Activated CD8-positive, alpha-beta T cell treated with anti-CD3 and anti-CD28 coated beads for 36 hours (primary cell): ENCODE measurements around the gene MDH1B. TPM values are rescaled to one million over a fixed set of nuclear protein-coding genes. Genes with fewer than 3 reads are reported as not detected.

Source experiments
- ATAC-seq: fragments of 200-7000 bp; cut with Tn5 transposase; one replicate; pipeline ENCODE4 v1.10.0; 2021; ENCODE audit warnings: mild to moderate bottlenecking, moderate library complexity
- CTCF ChIA-PET: fragments of 350-600 bp; sonication (Branson Sonifier 250); formaldehyde crosslinking; loops from one replicate; lab custom pipeline; 2021; ENCODE audit warnings: antibody characterized with exemption; lab: Charles Lee
- POLR2A ChIA-PET: fragments of 350-600 bp; sonication (Branson Sonifier 250); formaldehyde crosslinking; loops from one replicate; lab custom pipeline; 2021; ENCODE audit warnings: antibody characterized with exemption; lab: Charles Lee
- DNase-seq: peaks from one replicate; pipeline ENCODE4 v3.0.0-alpha.2; 2020
- H3K27ac Mint-ChIP-seq: one replicate; pipeline ENCODE4 v1.8.0; 2021; ENCODE audit warnings: mild to moderate bottlenecking, mixed read lengths
- H3K27me3 Mint-ChIP-seq: one replicate; pipeline ENCODE4 v1.8.0; 2021; ENCODE audit warnings: mixed read lengths
- H3K36me3 Mint-ChIP-seq: one replicate; pipeline ENCODE4 v1.8.0; 2021; ENCODE audit warnings: low read depth, mixed read lengths
- H3K4me1 Mint-ChIP-seq: one replicate; pipeline ENCODE4 v1.8.0; 2021; ENCODE audit warnings: low read depth, mixed read lengths
- H3K4me3 Mint-ChIP-seq: one replicate; pipeline ENCODE4 v1.8.0; 2021; ENCODE audit warnings: mild to moderate bottlenecking, moderate library complexity, mixed read lengths
- H3K9me3 Mint-ChIP-seq: one replicate; pipeline ENCODE4 v1.8.0; 2021; ENCODE audit warnings: mixed read lengths
- intact Hi-C: fragments of 100-400 bp; cut with micrococcal nuclease; formaldehyde crosslinking; loops from one replicate; pipeline ENCODE4 v1.10.0; 2022
- total RNA-seq, 2 experiments: library from RNA; stranded (reverse); gene quantifications; one replicate each; pipeline ENCODE4 v1.2.3, GENCODE V29; 2021
- TF ChIP-seq, protein P1 (sequence below): fragments of 200-600 bp; IDR thresholded peaks from one replicate; pipeline ENCODE4 v1.8.0; 2022; ENCODE audit warnings: antibody characterized with exemption, mild to moderate bottlenecking

MDH1B gene
- total RNA-seq, 2 experiments from 2014 or later: 0.56 to 0.92 TPM

DNA sequence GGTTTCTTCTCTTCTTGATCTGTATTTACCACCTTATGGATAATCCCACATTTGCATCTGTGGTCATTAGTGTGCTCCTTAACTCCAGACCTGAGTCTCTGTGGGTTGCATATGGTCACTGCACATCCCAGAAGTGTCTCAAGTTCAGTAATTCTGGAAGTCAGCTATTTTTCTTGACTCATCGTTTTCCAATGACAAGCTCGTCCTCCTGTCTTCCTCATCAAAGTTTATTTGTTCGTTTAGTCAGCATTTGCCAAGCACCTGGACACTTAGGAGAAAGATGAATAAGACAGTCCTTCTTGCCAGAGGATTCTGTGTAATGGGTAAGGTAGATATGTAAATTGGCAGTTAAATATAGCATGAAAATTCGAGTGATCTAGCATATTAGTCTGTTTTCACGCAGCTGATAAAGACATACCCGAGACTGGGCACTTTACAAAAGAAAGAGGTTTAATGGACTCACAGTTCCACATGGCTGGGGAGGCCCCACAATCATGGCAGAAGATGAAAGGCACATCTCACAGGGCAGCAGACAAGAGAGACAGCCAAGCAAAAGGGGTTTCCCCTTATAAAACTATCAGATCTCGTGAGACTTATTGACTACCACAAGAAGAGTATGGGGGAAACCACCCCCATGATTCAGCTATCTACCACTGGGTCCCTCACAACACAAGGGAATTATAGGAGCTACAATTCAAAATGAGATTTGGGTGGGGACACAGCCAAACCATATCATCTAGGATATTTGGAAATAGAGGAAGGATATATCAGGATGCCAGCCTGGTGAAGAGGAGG lies 19.6 kb upstream of the MDH1B start:
- TF ChIP-seq, protein P1, sequence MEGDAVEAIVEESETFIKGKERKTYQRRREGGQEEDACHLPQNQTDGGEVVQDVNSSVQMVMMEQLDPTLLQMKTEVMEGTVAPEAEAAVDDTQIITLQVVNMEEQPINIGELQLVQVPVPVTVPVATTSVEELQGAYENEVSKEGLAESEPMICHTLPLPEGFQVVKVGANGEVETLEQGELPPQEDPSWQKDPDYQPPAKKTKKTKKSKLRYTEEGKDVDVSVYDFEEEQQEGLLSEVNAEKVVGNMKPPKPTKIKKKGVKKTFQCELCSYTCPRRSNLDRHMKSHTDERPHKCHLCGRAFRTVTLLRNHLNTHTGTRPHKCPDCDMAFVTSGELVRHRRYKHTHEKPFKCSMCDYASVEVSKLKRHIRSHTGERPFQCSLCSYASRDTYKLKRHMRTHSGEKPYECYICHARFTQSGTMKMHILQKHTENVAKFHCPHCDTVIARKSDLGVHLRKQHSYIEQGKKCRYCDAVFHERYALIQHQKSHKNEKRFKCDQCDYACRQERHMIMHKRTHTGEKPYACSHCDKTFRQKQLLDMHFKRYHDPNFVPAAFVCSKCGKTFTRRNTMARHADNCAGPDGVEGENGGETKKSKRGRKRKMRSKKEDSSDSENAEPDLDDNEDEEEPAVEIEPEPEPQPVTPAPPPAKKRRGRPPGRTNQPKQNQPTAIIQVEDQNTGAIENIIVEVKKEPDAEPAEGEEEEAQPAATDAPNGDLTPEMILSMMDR: no peak
- POLR2A ChIA-PET: interaction anchor here (1.4 to 1.9 kb wide), 2 partner anchors 10 to 16 kb away, joined by 3 to 6 read pairs; no protein-coding TSS in a partner anchor
- CTCF ChIA-PET: interaction anchor here (0.8 to 3.2 kb wide), 3 partner anchors 10 to 81 kb away, joined by 3 to 14 read pairs (median 3); partner anchors contain the start of genes FASTKD2 and MDH1B
- no peaks in the 10 kb centered on the region for H3K27me3 Mint-ChIP-seq
- H3K4me1 Mint-ChIP-seq: peaks cover 21% of the 10 kb centered on the region
- peaks cover 65% of the 10 kb centered on the region for H3K36me3 Mint-ChIP-seq
- DNase-seq: peak; percentile 28
- no peak overlapping the region for H3K4me3 Mint-ChIP-seq
- H3K27ac Mint-ChIP-seq: peak overlapping the region; percentile 61
- peaks cover 11% of the 10 kb centered on the region for H3K9me3 Mint-ChIP-seq
- intact Hi-C loops: loop anchor here (5.0 kb wide), 1 partner anchor 87 kb away; no protein-coding TSS in a partner anchor
- peak; percentile 61 for ATAC-seq

DNA sequence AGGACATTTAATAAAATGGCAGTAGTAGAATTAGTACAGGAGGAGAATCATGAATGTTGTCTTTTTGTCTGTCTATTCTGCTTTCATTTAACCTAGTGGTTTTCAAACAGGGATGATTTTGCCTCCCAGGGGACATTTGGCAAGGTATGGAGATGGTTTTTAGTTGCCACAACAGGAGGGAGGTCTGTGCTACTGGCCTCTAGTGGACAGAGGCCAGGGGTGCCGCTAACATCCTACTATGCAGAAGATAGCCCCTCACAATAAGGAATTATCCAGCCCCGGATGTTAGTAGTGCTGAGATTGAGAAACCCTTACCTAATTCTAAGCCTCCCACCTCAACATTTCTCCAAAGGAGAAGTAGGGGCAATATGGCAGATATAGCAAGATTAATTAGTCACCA lies 18.6 kb upstream of the MDH1B start:
- DNase-seq: no peak
- Mint-ChIP-seq H3K27me3 (no peaks in the 10 kb centered on the region), H3K36me3 (peaks cover 70% of the 10 kb centered on the region), H3K27ac (no peak overlapping the region), H3K9me3 (peaks cover 12% of the 10 kb centered on the region), H3K4me3 (no peak overlapping the region), H3K4me1 (peaks cover 21% of the 10 kb centered on the region)
- TF ChIP-seq, protein P1: no peak
- intact Hi-C loops: loop anchor here (5.0 kb wide), 1 partner anchor 86 kb away; no protein-coding TSS in a partner anchor
- POLR2A ChIA-PET: interaction anchor here (1.9 kb wide), 1 partner anchor 15 kb away, joined by 6 read pairs; no protein-coding TSS in a partner anchor
- CTCF ChIA-PET: interaction anchor here (1.0 to 3.9 kb wide), 3 partner anchors 9 to 18 kb away, joined by 3 to 41 read pairs (median 14); partner anchors contain the start of genes FASTKD2 and MDH1B
- peak; percentile 42 for ATAC-seq

DNA sequence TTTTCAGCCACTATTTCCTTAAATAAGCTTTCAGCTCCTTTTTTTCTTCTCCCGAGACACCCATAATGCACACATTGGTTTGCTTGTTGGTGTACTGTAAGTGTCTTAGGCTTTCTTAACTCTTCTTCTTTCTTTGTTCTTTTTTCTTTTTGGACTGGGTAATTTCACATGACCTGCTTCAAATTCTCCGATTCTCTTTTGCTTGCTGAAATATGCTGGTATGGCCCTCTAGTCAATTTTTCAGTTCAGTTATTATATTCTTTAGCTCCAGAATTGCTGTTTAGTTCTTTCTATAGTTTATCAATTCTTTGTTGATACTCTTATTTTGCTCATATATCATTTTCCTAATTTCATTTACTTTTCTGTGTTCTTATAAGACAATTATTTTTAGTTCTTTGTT lies 15.5 kb upstream of the MDH1B start:
- peaks cover 87% of the 10 kb centered on the region for H3K36me3 Mint-ChIP-seq
- DNase-seq: no peak
- H3K4me1 Mint-ChIP-seq: peaks cover 36% of the 10 kb centered on the region
- TF ChIP-seq, protein P1: no peak
- intact Hi-C loops: loop anchor here (5.0 kb wide), 1 partner anchor 83 kb away; no protein-coding TSS in a partner anchor
- H3K4me3 Mint-ChIP-seq: no peak overlapping the region
- peaks cover 17% of the 10 kb centered on the region for H3K9me3 Mint-ChIP-seq
- H3K27me3 Mint-ChIP-seq: no peaks in the 10 kb centered on the region
- ChIA-PET CTCF (interaction anchor here (0.9 to 3.9 kb wide), 6 partner anchors 10 to 86 kb away, joined by 3 to 41 read pairs (median 4); partner anchors contain the start of genes FASTKD2 and MDH1B), POLR2A (interaction anchor here (0.7 kb wide), 1 partner anchor 15 kb away, joined by 3 read pairs; the partner anchor contains the start of gene FASTKD2)
- peak overlapping the region; percentile 32 for H3K27ac Mint-ChIP-seq
- no peak for ATAC-seq

DNA sequence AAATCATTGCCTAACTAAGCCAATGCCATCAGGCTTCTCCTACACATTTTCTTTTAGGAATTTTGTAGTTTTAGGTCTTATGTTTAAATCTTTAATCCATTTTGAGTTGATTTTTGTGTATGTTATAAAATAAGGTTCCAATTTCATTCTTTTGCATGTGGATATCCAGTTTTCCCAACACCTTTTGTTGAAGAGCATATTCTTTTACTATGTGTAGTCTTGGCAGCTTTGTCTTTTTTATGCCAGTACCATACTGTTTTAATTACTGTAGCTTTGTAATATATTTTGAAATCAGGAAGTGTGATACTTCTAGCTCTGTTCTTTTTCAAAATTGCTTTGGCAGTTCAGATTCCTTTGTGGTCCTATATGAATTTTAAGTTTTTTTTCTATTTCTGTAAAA lies 11.3 kb upstream of the MDH1B start:
- Mint-ChIP-seq H3K9me3 (peaks cover 17% of the 10 kb centered on the region), H3K4me3 (no peak overlapping the region), H3K27me3 (no peaks in the 10 kb centered on the region), H3K4me1 (peaks cover 37% of the 10 kb centered on the region), H3K36me3 (peaks cover 79% of the 10 kb centered on the region), H3K27ac (no peak overlapping the region)
- intact Hi-C loops: no loop called here
- TF ChIP-seq, protein P1: no peak
- DNase-seq: no peak
- ATAC-seq: no peak
- CTCF ChIA-PET: interaction anchor here (1.6 kb wide), 1 partner anchor 82 kb away, joined by 5 read pairs; no protein-coding TSS in a partner anchor
- POLR2A ChIA-PET: interaction anchor here (1.1 kb wide), 1 partner anchor 11 kb away, joined by 4 read pairs; the partner anchor contains the start of genes FASTKD2 and MDH1B
